ENCODE data around the gene RFX4. TPM values are rescaled to one million over a fixed set of nuclear protein-coding genes. Genes with fewer than 3 reads are reported as not detected.

Gene RFX4
- total RNA-seq, 1 donor from 2014 or later = not detected

GRCh38 chr12:106585521-106586277 is 2.9 kb downstream of the RFX4 start:
- TF ChIP-seq CTCF (IDR thresholded peaks at IDR 0.05; ENCODE audit: unreplicated experiment) = no peak
- Mint-ChIP-seq H3K27me3 (peaks cover 91% of the 10 kb centered on the region), H3K4me3 (ENCODE audit: low read depth) (peak overlapping the region; percentile 67), H3K27ac (no peak overlapping the region), H3K9me3 (ENCODE audit: low read depth) (no peaks in the 10 kb centered on the region), H3K36me3 (ENCODE audit: insufficient read depth) (no peaks in the 10 kb centered on the region), H3K4me1 (ENCODE audit: low read depth) (peaks cover 16% of the 10 kb centered on the region)
- DNase-seq (ENCODE audit: low spot score, unreplicated experiment) = peak; percentile 23

GRCh38 chr12:106586278-106586802 is 3.5 kb downstream of the RFX4 start:
- Mint-ChIP-seq H3K27me3 (peaks cover 88% of the 10 kb centered on the region), H3K27ac (no peak overlapping the region), H3K4me3 (ENCODE audit: low read depth) (peak overlapping the region; percentile 67), H3K4me1 (ENCODE audit: low read depth) (peaks cover 16% of the 10 kb centered on the region), H3K9me3 (ENCODE audit: low read depth) (no peaks in the 10 kb centered on the region), H3K36me3 (ENCODE audit: insufficient read depth) (no peaks in the 10 kb centered on the region)
- DNase-seq (ENCODE audit: low spot score, unreplicated experiment) = no peak
- no peak for TF ChIP-seq CTCF (IDR thresholded peaks at IDR 0.05; ENCODE audit: unreplicated experiment)

- TF ChIP-seq CTCF (IDR thresholded peaks at IDR 0.05; ENCODE audit: unreplicated experiment) = no peak
- no peak overlapping the region for H3K27ac Mint-ChIP-seq
These were observed 4.2 kb downstream of the RFX4 start for GRCh38 chr12:106586803-106587684.

GRCh38 chr12:106588771-106589170 is 6.0 kb downstream of the RFX4 start:
- no peak for TF ChIP-seq CTCF (IDR thresholded peaks at IDR 0.05; ENCODE audit: unreplicated experiment)
- no peaks in the 10 kb centered on the region for H3K9me3 Mint-ChIP-seq (ENCODE audit: low read depth)
- no peaks in the 10 kb centered on the region for H3K36me3 Mint-ChIP-seq (ENCODE audit: insufficient read depth)
- no peak overlapping the region for H3K4me3 Mint-ChIP-seq (ENCODE audit: low read depth)
- no peak for DNase-seq (ENCODE audit: low spot score, unreplicated experiment)
- H3K27me3 Mint-ChIP-seq = peaks cover 91% of the 10 kb centered on the region
- no peak overlapping the region for H3K27ac Mint-ChIP-seq
- peaks cover 11% of the 10 kb centered on the region for H3K4me1 Mint-ChIP-seq (ENCODE audit: low read depth)

More at GRCh38 chr12:106586803-106587684, 4.2 kb downstream of the RFX4 start:
- H3K4me3 Mint-ChIP-seq (ENCODE audit: low read depth) = peak overlapping the region; percentile 67
- H3K36me3 Mint-ChIP-seq (ENCODE audit: insufficient read depth) = no peaks in the 10 kb centered on the region
- peaks cover 15% of the 10 kb centered on the region for H3K4me1 Mint-ChIP-seq (ENCODE audit: low read depth)
- H3K9me3 Mint-ChIP-seq (ENCODE audit: low read depth) = no peaks in the 10 kb centered on the region
- DNase-seq (ENCODE audit: low spot score, unreplicated experiment) = peak; percentile 29
- peaks cover 88% of the 10 kb centered on the region for H3K27me3 Mint-ChIP-seq

- DNase-seq (ENCODE audit: low spot score, unreplicated experiment) = no peak
- Mint-ChIP-seq H3K4me1 (ENCODE audit: low read depth) (peaks cover 4% of the 10 kb centered on the region), H3K9me3 (ENCODE audit: low read depth) (no peaks in the 10 kb centered on the region), H3K36me3 (ENCODE audit: insufficient read depth) (no peaks in the 10 kb centered on the region), H3K27me3 (peaks cover 91% of the 10 kb centered on the region), H3K27ac (no peak overlapping the region), H3K4me3 (ENCODE audit: low read depth) (no peak overlapping the region)
- TF ChIP-seq CTCF (IDR thresholded peaks at IDR 0.05; ENCODE audit: unreplicated experiment) = no peak
These were observed 7.8 kb downstream of the RFX4 start for GRCh38 chr12:106590601-106591000.

All from progenitor cell of endocrine pancreas (in vitro differentiated cells).